ENCODE data around the gene PTPN18. TPM values are rescaled to one million over a fixed set of nuclear protein-coding genes. Genes with fewer than 3 reads are reported as not detected.

The PTPN18 gene
- total RNA-seq, 1 donor: 25.8 TPM

DNA sequence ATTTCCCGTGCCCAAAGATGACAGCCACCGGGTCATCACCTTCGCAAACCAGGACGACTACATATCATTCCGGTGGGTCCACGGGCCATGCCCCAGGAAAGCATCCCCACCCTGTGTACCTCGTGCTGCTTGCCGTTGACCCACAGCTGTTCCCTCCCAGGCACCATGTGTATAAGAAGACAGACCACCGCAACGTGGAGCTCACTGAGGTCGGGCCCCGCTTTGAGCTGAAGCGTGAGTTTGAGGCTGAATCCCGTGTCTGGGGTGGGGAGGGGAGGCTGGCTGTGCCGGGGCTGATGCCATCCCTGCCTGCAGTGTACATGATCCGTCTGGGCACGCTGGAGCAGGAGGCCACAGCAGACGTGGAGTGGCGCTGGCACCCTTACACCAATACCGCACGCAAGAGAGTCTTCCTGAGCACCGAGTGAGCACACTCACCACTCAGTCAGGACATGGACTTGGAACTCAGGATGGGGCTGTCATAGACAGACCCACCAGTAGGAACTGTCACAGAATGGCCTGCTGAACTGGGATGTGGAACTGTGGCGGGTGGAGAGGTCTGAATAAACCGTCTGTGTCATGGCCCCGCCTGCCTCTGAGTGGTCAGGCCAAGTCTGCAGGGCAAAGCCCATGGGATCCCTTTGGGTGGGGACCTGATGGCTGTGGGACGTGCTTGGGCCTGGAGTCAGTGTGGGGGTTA, 9.7 kb upstream of the PTPN18 start:
- TF ChIP-seq, protein P1, sequence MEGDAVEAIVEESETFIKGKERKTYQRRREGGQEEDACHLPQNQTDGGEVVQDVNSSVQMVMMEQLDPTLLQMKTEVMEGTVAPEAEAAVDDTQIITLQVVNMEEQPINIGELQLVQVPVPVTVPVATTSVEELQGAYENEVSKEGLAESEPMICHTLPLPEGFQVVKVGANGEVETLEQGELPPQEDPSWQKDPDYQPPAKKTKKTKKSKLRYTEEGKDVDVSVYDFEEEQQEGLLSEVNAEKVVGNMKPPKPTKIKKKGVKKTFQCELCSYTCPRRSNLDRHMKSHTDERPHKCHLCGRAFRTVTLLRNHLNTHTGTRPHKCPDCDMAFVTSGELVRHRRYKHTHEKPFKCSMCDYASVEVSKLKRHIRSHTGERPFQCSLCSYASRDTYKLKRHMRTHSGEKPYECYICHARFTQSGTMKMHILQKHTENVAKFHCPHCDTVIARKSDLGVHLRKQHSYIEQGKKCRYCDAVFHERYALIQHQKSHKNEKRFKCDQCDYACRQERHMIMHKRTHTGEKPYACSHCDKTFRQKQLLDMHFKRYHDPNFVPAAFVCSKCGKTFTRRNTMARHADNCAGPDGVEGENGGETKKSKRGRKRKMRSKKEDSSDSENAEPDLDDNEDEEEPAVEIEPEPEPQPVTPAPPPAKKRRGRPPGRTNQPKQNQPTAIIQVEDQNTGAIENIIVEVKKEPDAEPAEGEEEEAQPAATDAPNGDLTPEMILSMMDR (IDR thresholded peaks at IDR 0.05; ENCODE audit: insufficient read depth, low read length): no peak
- no peak overlapping the region for H3K4me3 ChIP-seq (ENCODE audit: low read depth, low read length)

DNA sequence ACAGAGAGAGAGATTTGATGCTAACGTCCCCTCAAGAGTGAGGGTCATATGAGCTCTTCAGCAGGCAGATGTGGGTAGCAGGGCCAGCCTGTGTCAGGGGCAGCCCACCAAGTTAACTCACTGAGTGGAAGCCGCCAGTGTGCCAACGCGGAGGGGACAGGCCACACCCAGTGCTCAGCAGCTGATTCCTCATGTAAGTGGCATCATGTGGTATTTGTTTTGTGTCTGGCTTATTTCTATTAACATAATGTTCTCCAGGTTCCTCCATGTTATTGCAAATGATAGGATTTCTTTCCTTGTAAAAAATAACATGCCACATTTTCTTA, 9.2 kb upstream of the PTPN18 start:
- TF ChIP-seq, protein P1 (IDR thresholded peaks at IDR 0.05; ENCODE audit: insufficient read depth, low read length): no peak
- no peak for DNase-seq (ENCODE audit: low read depth)
- H3K4me3 ChIP-seq (ENCODE audit: low read depth, low read length): no peak overlapping the region

More for the DNA sequence above, 9.7 kb upstream of the PTPN18 start:
- no peak for DNase-seq (ENCODE audit: low read depth)

DNA sequence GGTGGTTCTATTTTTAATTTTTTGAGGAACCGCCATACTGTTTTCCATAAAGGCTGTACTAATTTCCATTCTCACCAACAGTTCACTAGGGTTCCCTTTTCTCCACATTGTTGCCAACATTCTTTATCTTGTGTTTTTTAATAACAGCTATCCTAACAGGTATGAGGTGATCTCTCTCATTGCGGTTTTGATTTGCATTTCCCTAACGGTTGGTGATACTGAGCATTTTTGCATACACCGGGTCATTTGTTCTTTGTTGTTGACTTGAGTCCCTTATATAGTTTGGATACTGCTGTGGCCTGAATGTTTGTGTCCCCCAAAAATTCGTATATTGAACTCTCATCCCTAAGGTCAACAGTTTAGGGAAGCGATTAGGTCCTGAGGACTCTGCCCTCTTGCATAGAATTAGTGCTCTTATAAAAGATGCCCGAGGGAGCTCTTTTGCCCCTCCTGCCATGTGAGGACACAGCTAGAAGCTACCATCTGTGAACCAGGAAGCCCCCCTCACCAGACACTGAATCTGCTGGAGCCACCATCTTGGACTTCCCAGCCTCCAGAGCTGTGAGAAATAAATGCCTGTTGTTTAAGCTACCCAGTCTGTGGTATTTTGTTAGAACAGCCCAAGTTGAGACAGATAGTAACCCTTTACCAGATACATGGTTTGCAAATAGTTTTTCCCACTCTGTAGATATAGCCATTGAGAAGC, 8.5 kb upstream of the PTPN18 start:
- no peak for DNase-seq (ENCODE audit: low read depth)
- H3K4me3 ChIP-seq (ENCODE audit: low read depth, low read length): no peak overlapping the region
- TF ChIP-seq, protein P1 (IDR thresholded peaks at IDR 0.05; ENCODE audit: insufficient read depth, low read length): no peak

DNA sequence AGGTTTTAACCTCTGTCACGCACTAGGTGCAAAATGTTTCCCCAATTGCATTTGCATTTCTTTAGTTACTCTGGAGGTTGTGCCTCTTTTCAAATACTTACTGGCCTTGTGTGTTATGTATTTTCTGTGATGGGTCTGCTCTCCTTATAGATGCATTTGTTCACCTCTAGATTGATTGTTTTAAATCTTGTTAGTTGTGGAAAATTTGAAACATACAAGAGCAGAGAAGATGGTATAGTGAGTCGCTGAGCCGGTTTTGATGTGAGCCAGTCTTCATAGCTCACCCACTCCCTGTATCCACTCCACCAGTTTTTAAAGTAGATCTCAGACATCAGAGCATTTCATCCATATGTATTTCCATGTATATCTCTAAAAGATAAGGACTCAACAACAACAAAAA, 6.7 kb upstream of the PTPN18 start:
- TF ChIP-seq, protein P1 (IDR thresholded peaks at IDR 0.05; ENCODE audit: insufficient read depth, low read length): no peak
- no peak overlapping the region for H3K4me3 ChIP-seq (ENCODE audit: low read depth, low read length)
- DNase-seq (ENCODE audit: low read depth): no peak

DNA sequence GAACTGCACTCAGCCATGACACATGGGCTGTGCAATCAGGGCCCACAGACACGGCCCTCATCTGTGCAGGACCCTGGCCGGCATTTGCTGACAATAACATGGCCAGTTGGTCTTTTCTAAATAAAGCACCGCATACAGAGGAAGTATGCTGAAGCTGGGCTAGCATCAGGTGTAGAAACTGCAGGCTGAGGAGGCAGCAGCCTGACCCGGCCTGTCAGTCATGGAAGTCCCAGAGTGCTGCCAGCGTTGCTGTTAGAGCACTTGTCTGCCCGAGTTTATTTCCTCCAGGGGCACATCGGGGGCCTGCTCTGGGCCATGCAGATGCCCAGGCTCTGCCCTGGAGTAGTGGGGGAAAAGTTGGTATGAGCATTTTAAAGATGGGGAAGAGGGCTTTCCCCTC, 4.1 kb upstream of the PTPN18 start:
- no peak for DNase-seq (ENCODE audit: low read depth)
- TF ChIP-seq, protein P1 (IDR thresholded peaks at IDR 0.05; ENCODE audit: insufficient read depth, low read length): no peak
- no peak overlapping the region for H3K4me3 ChIP-seq (ENCODE audit: low read depth, low read length)

DNA sequence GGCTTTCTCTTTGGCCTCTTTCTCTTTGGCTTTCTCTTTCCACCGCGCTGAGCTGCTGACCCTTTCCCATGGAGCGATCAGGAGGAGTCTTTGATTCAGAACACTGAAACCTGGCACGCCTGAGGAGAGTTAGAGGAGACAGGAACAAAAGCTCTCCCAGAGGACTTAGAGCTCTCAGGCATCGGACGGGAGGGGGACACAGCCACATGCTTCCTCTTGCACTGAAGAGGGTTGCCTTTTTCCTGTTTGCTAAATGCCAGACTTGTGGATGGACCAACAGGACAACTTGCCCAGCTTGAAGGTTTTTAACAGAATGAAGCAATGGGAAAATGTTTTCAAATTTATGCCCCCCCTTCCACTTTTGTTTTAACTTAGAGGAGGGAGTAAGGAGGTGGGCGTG, 3.6 kb upstream of the PTPN18 start:
- TF ChIP-seq, protein P1 (IDR thresholded peaks at IDR 0.05; ENCODE audit: insufficient read depth, low read length): no peak
- H3K4me3 ChIP-seq (ENCODE audit: low read depth, low read length): no peak overlapping the region
- no peak for DNase-seq (ENCODE audit: low read depth)

All from fibroblast of the aortic adventitia (primary cell).